IPS-18c (cell line): ENCODE results near the gene RCL1.
"Not testable (repeated sequence)": the region's sequence is repeated elsewhere in the genome, so short reads cannot be mapped to it uniquely, and the experiment has no call there.

Experiments used
- H3K4me3 ChIP-seq: 2 replicates; pipeline ENCODE4 v1.7.0; 2013; ENCODE audit warnings: low read depth, mild to moderate bottlenecking, low read length, moderate library complexity; ENCODE audit not compliant: insufficient read depth
- H3K9me3 ChIP-seq: one replicate; pipeline ENCODE4 v1.6.1; 2013; ENCODE audit warnings: mild to moderate bottlenecking, low read length, moderate library complexity; ENCODE audit not compliant: control insufficient read depth, insufficient read depth

The RCL1 gene

GRCh38 chr9:4792572-4793458 is at the start of gene RCL1:
Gene RCL1, plus strand, starts transcription at chr9:4792944. Its CDS starts 148 bp downstream, at chr9:4793092.
- no peaks in the 10 kb centered on the region for H3K9me3 ChIP-seq
- peak within 1 kb of the TSS; percentile 96 for H3K4me3 ChIP-seq

- Histone ChIP-seq H3K4me3 (no peak overlapping the region), H3K9me3 (peaks cover 2% of the 10 kb centered on the region)
Observed at GRCh38 chr9:4743131-4743875, 49.4 kb upstream of the RCL1 start.

GRCh38 chr9:4746278-4747030 is 46.3 kb upstream of the RCL1 start:
- peaks cover 2% of the 10 kb centered on the region for H3K9me3 ChIP-seq
- H3K4me3 ChIP-seq, result no peak overlapping the region

- no peak overlapping the region for H3K4me3 ChIP-seq
- peaks cover 2% of the 10 kb centered on the region for H3K9me3 ChIP-seq
Observed at GRCh38 chr9:4748612-4749011, 44.1 kb upstream of the RCL1 start.

- Histone ChIP-seq H3K4me3 (no peak overlapping the region), H3K9me3 (no peaks in the 10 kb centered on the region)
Observed at GRCh38 chr9:4750023-4750673, 42.6 kb upstream of the RCL1 start.

- H3K4me3 ChIP-seq, H3K9me3 ChIP-seq: not testable (repeated sequence)
Observed at GRCh38 chr9:4754530-4754929, 38.2 kb upstream of the RCL1 start.

GRCh38 chr9:4755026-4755609 is 37.6 kb upstream of the RCL1 start:
- Histone ChIP-seq H3K9me3 (no peaks in the 10 kb centered on the region), H3K4me3 (no peak overlapping the region)

- H3K4me3 ChIP-seq, result no peak overlapping the region
- H3K9me3 ChIP-seq, result no peaks in the 10 kb centered on the region
Observed at GRCh38 chr9:4756420-4756819, 36.3 kb upstream of the RCL1 start.

- no peaks in the 10 kb centered on the region for H3K9me3 ChIP-seq
- no peak overlapping the region for H3K4me3 ChIP-seq
Observed at GRCh38 chr9:4760122-4760521, 32.6 kb upstream of the RCL1 start.

- H3K4me3 ChIP-seq, result 0 out of 2 replicates have a peak overlapping the region, but pooled peaks have one; percentile 15
Observed at GRCh38 chr9:4762108-4762885, 30.4 kb upstream of the RCL1 start.

GRCh38 chr9:4762886-4763541 is 29.7 kb upstream of the RCL1 start:
- no peaks in the 10 kb centered on the region for H3K9me3 ChIP-seq
- H3K4me3 ChIP-seq, result 0 out of 2 replicates have a peak overlapping the region, but pooled peaks have one; percentile 15

More at GRCh38 chr9:4762108-4762885, 30.4 kb upstream of the RCL1 start:
- H3K9me3 ChIP-seq, result no peaks in the 10 kb centered on the region

- no peak overlapping the region for H3K4me3 ChIP-seq
Observed at GRCh38 chr9:4764033-4764432, 28.7 kb upstream of the RCL1 start.

GRCh38 chr9:4768681-4769080 is 24.1 kb upstream of the RCL1 start:
- no peak overlapping the region for H3K4me3 ChIP-seq
- H3K9me3 ChIP-seq, result no peaks in the 10 kb centered on the region

More at GRCh38 chr9:4764033-4764432, 28.7 kb upstream of the RCL1 start:
- no peaks in the 10 kb centered on the region for H3K9me3 ChIP-seq

- H3K9me3 ChIP-seq, result no peaks in the 10 kb centered on the region
- H3K4me3 ChIP-seq, result no peak overlapping the region
Observed at GRCh38 chr9:4769321-4770080, 23.2 kb upstream of the RCL1 start.

GRCh38 chr9:4771788-4772187 is 21.0 kb upstream of the RCL1 start:
- H3K9me3 ChIP-seq, result no peaks in the 10 kb centered on the region
- H3K4me3 ChIP-seq, result no peak overlapping the region
